Breast epithelium (tissue), 3 donors: Measurements from ENCODE around the gene CHN1.

Experiments used
- CTCF ChIP-seq, 3 donors: fragments of 450-650 bp; IDR thresholded peaks; one replicate each; pipeline ENCODE4 v1.5.1; 2016 to 2017; ENCODE audit warnings: antibody characterized with exemption in 3 of 3, mild to moderate bottlenecking in 3 of 3, moderate library complexity in 3 of 3
- POLR2A ChIP-seq: fragments of 450-650 bp; IDR thresholded peaks from one replicate; pipeline ENCODE4 v1.6.1; 2016; ENCODE audit warnings: antibody characterized with exemption, mild to moderate bottlenecking, moderate library complexity
- POLR2AphosphoS5 ChIP-seq, 3 donors: sonication (generic); formaldehyde crosslinking; IDR thresholded peaks; one replicate each; pipeline ENCODE4 v1.6.1; 2017; ENCODE audit warnings: antibody characterized with exemption in 3 of 3

- TF ChIP-seq CTCF (IDR thresholded peaks at IDR 0.05) = no peak
- TF ChIP-seq POLR2AphosphoS5 (IDR thresholded peaks at IDR 0.05) = no peak
- no peak for TF ChIP-seq POLR2A
These were observed 88.8 kb downstream of the CHN1 start for GRCh38 chr2:174916270-174916930.
